Stomach smooth muscle (tissue), 2 donors: ENCODE measurements around the gene VPS26B.
"Not testable (repeated sequence)": the region's sequence is repeated elsewhere in the genome, so short reads cannot be mapped to it uniquely, and the experiment has no call there.

Source experiments
- H3K27ac ChIP-seq: one replicate; pipeline ENCODE4 v1.7.0; 2013; ENCODE audit warnings: mild to moderate bottlenecking, low read length, inconsistent platforms
- H3K27me3 ChIP-seq, 2 donors: one replicate each; pipeline ENCODE4 v1.7.0; 2013; ENCODE audit warnings: low read length in 2 of 2; ENCODE audit not compliant: insufficient read depth in 2 of 2, control insufficient read depth in 1 of 2
- H3K36me3 ChIP-seq, 2 donors: one replicate each; pipeline ENCODE4 v1.7.0; 2013; ENCODE audit warnings: low read length in 2 of 2; ENCODE audit not compliant: control insufficient read depth in 2 of 2, insufficient read depth in 2 of 2
- H3K4me1 ChIP-seq: one replicate; pipeline ENCODE4 v1.7.0; 2013; ENCODE audit warnings: low read length; ENCODE audit not compliant: control insufficient read depth, insufficient read depth
- H3K4me3 ChIP-seq, 2 donors: one replicate each; pipeline ENCODE4 v1.7.0; 2013; ENCODE audit warnings: low read length in 2 of 2
- H3K9ac ChIP-seq, 2 donors: one replicate each; pipeline ENCODE4 v1.7.0; 2013; ENCODE audit warnings: low read length in 2 of 2, mild to moderate bottlenecking in 1 of 2
- H3K9me3 ChIP-seq, 2 donors: one replicate each; pipeline ENCODE4 v1.7.0; 2013; ENCODE audit warnings: low read length in 2 of 2; ENCODE audit not compliant: control insufficient read depth in 2 of 2
- donor health status: healthy.
- donor health status: Pancreatic carcinoma.

The VPS26B gene

DNA sequence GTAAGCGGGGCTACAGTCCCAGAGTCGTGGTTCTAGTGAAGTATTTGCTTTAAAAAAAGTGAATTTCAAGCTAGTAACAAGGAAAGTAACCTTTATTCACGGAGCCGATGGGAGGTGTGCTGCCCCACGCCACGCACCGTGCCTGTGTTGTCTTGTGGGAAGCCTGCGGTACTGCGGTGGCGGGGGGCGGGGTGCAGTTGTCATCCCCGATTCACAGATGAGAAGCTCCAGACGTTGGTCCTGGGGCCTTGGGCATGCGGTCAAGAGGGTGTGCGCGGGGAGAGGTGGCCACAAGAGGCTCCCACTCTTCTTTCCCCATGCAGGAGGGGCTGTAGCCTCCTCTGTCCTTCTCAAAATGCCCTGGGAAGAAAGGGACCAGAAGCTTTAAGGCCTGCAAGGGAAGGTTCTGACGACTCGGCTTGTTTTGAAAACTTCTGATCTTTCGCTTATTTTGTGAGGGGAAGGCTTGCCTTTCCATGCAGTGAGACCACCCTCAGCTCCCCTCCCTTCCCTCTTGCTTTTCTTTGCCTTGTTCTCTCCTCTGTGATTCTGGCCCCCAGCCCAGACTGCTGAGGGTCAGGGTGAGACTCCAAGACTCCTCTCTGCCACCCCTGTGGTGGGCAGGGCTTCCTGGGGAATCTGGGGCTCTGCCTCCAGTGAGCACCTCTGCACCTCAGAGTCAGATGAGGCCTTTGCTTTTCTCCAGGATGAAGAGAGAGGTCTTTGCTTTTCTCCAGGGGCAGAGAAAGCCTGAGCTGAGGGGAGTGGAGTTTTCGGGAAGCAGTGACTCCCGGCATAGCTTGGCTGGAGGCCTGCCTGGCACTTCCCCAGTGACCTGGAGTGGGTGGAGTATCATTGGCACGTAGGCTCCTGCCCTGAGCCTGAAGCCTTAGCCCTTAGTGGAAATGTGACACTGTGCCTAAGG is 57.9 kb downstream of the VPS26B start:
- Histone ChIP-seq H3K4me1 (no peaks in the 10 kb centered on the region), H3K9me3 (peaks cover 3 to 5% of the 10 kb centered on the region in 2 donors), H3K4me3 (no peak overlapping the region), H3K27ac (no peak overlapping the region), H3K36me3 (no peaks in the 10 kb centered on the region), H3K9ac (no peak overlapping the region), H3K27me3 (peaks cover 7 to 10% of the 10 kb centered on the region in 2 donors)

- no peaks in the 10 kb centered on the region for H3K27me3 ChIP-seq
- no peak overlapping the region for H3K27ac ChIP-seq
- H3K9ac ChIP-seq = no peak overlapping the region
- no peaks in the 10 kb centered on the region for H3K9me3 ChIP-seq
- H3K4me3 ChIP-seq = no peak overlapping the region
- H3K36me3 ChIP-seq = no peaks in the 10 kb centered on the region
- H3K4me1 ChIP-seq = no peaks in the 10 kb centered on the region
These were observed 59.2 kb downstream of the VPS26B start for GRCh38 chr11:134283461-134284230.

- not testable (repeated sequence) for H3K4me1 ChIP-seq, H3K27me3 ChIP-seq, H3K27ac ChIP-seq, H3K9ac ChIP-seq, H3K36me3 ChIP-seq, H3K4me3 ChIP-seq, H3K9me3 ChIP-seq
These were observed 59.9 kb downstream of the VPS26B start for GRCh38 chr11:134284349-134284748.

GRCh38 chr11:134287561-134287960 is 63.1 kb downstream of the VPS26B start:
- no peak overlapping the region for H3K9ac ChIP-seq
- H3K4me3 ChIP-seq = no peak overlapping the region
- H3K36me3 ChIP-seq = no peaks in the 10 kb centered on the region
- H3K27ac ChIP-seq = no peak overlapping the region
- H3K9me3 ChIP-seq = no peaks in the 10 kb centered on the region
- no peaks in the 10 kb centered on the region for H3K27me3 ChIP-seq
- no peaks in the 10 kb centered on the region for H3K4me1 ChIP-seq

- H3K4me3 ChIP-seq = no peak overlapping the region
- H3K27me3 ChIP-seq = no peaks in the 10 kb centered on the region
- no peaks in the 10 kb centered on the region for H3K36me3 ChIP-seq
- no peak overlapping the region for H3K9ac ChIP-seq
- no peak overlapping the region for H3K27ac ChIP-seq
- no peaks in the 10 kb centered on the region for H3K4me1 ChIP-seq
- H3K9me3 ChIP-seq = no peaks in the 10 kb centered on the region
These were observed 64.0 kb downstream of the VPS26B start for GRCh38 chr11:134288486-134288885.

DNA sequence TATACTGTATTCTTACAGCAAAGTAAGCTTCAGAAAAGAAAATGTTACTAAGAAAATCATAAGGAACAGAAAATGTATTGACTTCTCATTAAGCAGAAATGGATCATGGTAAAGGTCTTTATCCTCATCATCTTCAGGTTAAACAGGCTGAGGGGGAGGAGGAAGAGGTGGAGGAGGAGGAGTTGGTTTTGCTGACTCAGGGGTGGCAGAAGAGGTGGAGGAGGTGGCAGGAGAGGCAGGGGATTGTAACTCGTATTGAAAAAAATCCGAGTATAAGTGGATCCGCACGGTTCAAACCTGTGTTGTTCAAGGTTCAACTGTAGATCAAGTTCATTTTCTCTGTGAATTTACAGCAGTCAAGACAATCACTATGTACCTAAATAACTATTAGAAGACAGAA is 64.7 kb downstream of the VPS26B start:
- Histone ChIP-seq H3K27ac (no peak overlapping the region), H3K9me3 (no peaks in the 10 kb centered on the region), H3K36me3 (no peaks in the 10 kb centered on the region), H3K27me3 (no peaks in the 10 kb centered on the region), H3K9ac (no peak overlapping the region), H3K4me1 (no peaks in the 10 kb centered on the region), H3K4me3 (no peak overlapping the region)

DNA sequence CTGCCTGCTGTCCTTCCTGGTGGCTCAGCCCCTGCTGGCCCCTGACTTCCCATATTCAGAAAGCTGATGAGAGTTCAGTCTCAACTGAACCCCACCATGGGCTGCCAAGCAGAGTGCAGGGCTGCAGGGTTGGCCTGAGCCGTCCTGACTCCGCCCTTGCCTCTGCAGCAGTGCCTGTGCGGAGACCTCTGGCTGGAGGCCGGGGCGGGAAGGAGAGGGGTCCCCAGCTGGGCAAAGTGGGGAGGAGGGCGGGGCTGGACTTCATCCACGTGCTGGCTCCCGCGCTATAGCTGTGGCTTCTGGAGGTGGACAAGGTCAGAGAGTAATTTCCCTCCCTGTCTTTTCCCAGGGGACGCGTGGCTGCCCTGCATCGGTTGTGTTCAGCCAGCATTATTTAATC is 65.3 kb downstream of the VPS26B start:
- Histone ChIP-seq H3K4me3 (no peak overlapping the region), H3K27me3 (no peaks in the 10 kb centered on the region), H3K36me3 (no peaks in the 10 kb centered on the region), H3K9me3 (no peaks in the 10 kb centered on the region), H3K9ac (no peak overlapping the region), H3K4me1 (no peaks in the 10 kb centered on the region), H3K27ac (no peak overlapping the region)

DNA sequence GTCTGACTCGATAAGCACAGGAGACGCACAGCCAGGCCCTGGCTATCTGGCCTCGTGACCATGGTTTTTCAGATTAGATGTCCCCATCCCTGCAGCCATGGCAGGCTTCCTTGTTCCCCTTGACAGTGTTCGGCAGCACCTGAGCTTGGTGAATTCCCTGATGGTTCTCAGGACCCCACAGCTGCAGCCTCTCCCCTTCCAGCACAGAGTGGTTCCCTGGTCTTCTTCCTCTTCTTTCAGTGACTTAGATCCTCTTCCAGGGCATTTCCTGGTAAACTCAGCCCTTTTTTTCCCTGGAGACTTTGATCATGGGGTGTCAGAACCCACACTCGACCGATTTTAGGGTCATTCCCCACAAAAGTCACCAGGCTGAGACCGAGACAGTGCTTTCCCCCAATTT is 66.2 kb downstream of the VPS26B start:
- H3K36me3 ChIP-seq = no peaks in the 10 kb centered on the region
- no peaks in the 10 kb centered on the region for H3K4me1 ChIP-seq
- no peak overlapping the region for H3K9ac ChIP-seq
- no peaks in the 10 kb centered on the region for H3K9me3 ChIP-seq
- H3K27me3 ChIP-seq = no peaks in the 10 kb centered on the region
- no peak overlapping the region for H3K4me3 ChIP-seq
- no peak overlapping the region for H3K27ac ChIP-seq

- Histone ChIP-seq H3K36me3 (no peaks in the 10 kb centered on the region), H3K9ac (no peak overlapping the region), H3K27me3 (no peaks in the 10 kb centered on the region), H3K9me3 (no peaks in the 10 kb centered on the region), H3K4me1 (no peaks in the 10 kb centered on the region), H3K4me3 (no peak overlapping the region), H3K27ac (no peak overlapping the region)
These were observed 66.7 kb downstream of the VPS26B start for GRCh38 chr11:134291196-134291595.

GRCh38 chr11:134292661-134293060 is 68.2 kb downstream of the VPS26B start:
- no peaks in the 10 kb centered on the region for H3K9me3 ChIP-seq
- no peaks in the 10 kb centered on the region for H3K27me3 ChIP-seq
- H3K27ac ChIP-seq = no peak overlapping the region
- no peak overlapping the region for H3K9ac ChIP-seq
- no peaks in the 10 kb centered on the region for H3K36me3 ChIP-seq
- no peaks in the 10 kb centered on the region for H3K4me1 ChIP-seq
- H3K4me3 ChIP-seq = no peak overlapping the region
